H1 (cell line): ENCODE data around the gene DIPK1C. TPM values are rescaled to one million over a fixed set of nuclear protein-coding genes. Genes with fewer than 3 reads are reported as not detected.

Experiments used
- CTCF ChIA-PET: fragments of 300-600 bp; sonication (Branson Sonifier 250); formaldehyde crosslinking; loops from one replicate; lab custom pipeline; 2021; ENCODE audit not compliant: partially characterized antibody; lab: Charles Lee
- POLR2A ChIA-PET: fragments of 300-600 bp; sonication (Branson Sonifier 250); formaldehyde crosslinking; loops from one replicate; lab custom pipeline; 2021; ENCODE audit warnings: inconsistent platforms; ENCODE audit not compliant: partially characterized antibody; lab: Charles Lee
- DNase-seq, 2 experiments: peaks; one replicate each; pipeline versions ENCODE4 v3.0.0 to v3.0.0-alpha.2; 2010 to 2022; ENCODE audit warnings: low spot score in 2 of 2, low read depth in 1 of 2, mixed read lengths in 1 of 2
- FAIRE-seq: peaks from 2 replicates; lab custom pipeline; 2011; peaks lifted over from hg19 to GRCh38; lab: Jason Lieb, UNC
- H2AFZ ChIP-seq: 2 replicates; pipeline ENCODE4 v1.8.1; 2012; ENCODE audit warnings: low read length, inconsistent platforms
- H2AK5ac ChIP-seq: 2 replicates; pipeline ENCODE4 v1.6.1; 2013; ENCODE audit warnings: low read depth, low read length
- H2BK120ac ChIP-seq: replicated peaks from 2 replicates; pipeline ENCODE3; 2013; ENCODE audit warnings: low read depth, low read length, inconsistent platforms
- H2BK12ac ChIP-seq: 2 replicates; pipeline ENCODE4 v1.6.1; 2013; ENCODE audit warnings: low read depth, low read length
- H2BK15ac ChIP-seq: 2 replicates; pipeline ENCODE4 v1.6.1; 2013; ENCODE audit warnings: low read length
- H2BK20ac ChIP-seq: 2 replicates; pipeline ENCODE4 v1.6.1; 2013; ENCODE audit warnings: low read length
- H2BK5ac ChIP-seq: 2 replicates; pipeline ENCODE4 v1.6.1; 2013; ENCODE audit warnings: low read depth, low read length
- H3K14ac ChIP-seq: 2 replicates; pipeline ENCODE4 v1.6.1; 2013; ENCODE audit warnings: inconsistent platforms; ENCODE audit not compliant: insufficient read length
- H3K18ac ChIP-seq: 2 replicates; pipeline ENCODE4 v1.6.1; 2013; ENCODE audit warnings: low read length; ENCODE audit errors: extremely low read depth
- H3K23ac ChIP-seq: 2 replicates; pipeline ENCODE4 v1.6.1; 2013; ENCODE audit warnings: inconsistent platforms; ENCODE audit not compliant: insufficient read length
- H3K23me2 ChIP-seq: 2 replicates; pipeline ENCODE4 v1.6.1; 2013; ENCODE audit warnings: low read depth, low read length
- H3K27ac ChIP-seq: 2 replicates; pipeline ENCODE4 v1.6.1; 2011; ENCODE audit warnings: low read depth, low read length, inconsistent platforms
- H3K27me3 ChIP-seq, 4 experiments: replicated peaks in 1 of 4; 1 replicate in 1 of 4; 2 replicates in 3 of 4; pipeline versions ENCODE4 v1.6.1 to v1.8.1; 2011 to 2013; ENCODE audit warnings: low read length in 3 of 4, mild to moderate bottlenecking in 3 of 4, inconsistent platforms in 2 of 4, mixed read lengths in 2 of 4, moderate library complexity in 1 of 4; ENCODE audit not compliant: control insufficient read depth in 3 of 4, insufficient read depth in 3 of 4; ENCODE audit errors: extremely low read depth in 1 of 4
- H3K36me3 ChIP-seq, 4 experiments: 2 replicates each; pipeline versions ENCODE4 v1.6.1 to v1.8.1; 2011 to 2013; ENCODE audit warnings: mild to moderate bottlenecking in 4 of 4, low read length in 3 of 4, moderate library complexity in 2 of 4, control low read depth in 1 of 4, inconsistent platforms in 1 of 4; ENCODE audit not compliant: insufficient read depth in 4 of 4, control insufficient read depth in 2 of 4
- H3K4ac ChIP-seq: replicated peaks from 2 replicates; pipeline ENCODE3; 2013; ENCODE audit warnings: low read length, low read depth, mixed read lengths, inconsistent platforms; ENCODE audit not compliant: insufficient read length
- H3K4me1 ChIP-seq, 4 experiments: replicated peaks in 1 of 4; 1 replicate in 1 of 4; 2 replicates in 3 of 4; pipeline versions ENCODE4 v1.6.1 to v1.8.1; 2011 to 2013; ENCODE audit warnings: low read length in 3 of 4, inconsistent platforms in 2 of 4, mixed read lengths in 1 of 4; ENCODE audit not compliant: insufficient read depth in 4 of 4, control insufficient read depth in 3 of 4
- H3K4me2 ChIP-seq, 2 experiments: 2 replicates each; pipeline versions ENCODE4 v1.6.1 to v1.8.1; 2011 to 2013; ENCODE audit warnings: low read depth in 2 of 2, low read length in 2 of 2, control low read depth in 1 of 2, inconsistent platforms in 1 of 2, mild to moderate bottlenecking in 1 of 2; ENCODE audit not compliant: insufficient read depth in 1 of 2
- H3K4me3 ChIP-seq, 4 experiments: fragments of 200-600, 300-600 bp in 1 of 4; sonication (generic), shearing (Covaris generic), sonication (Bioruptor Twin) in 1 of 4; 2 replicates each; pipeline versions ENCODE4 v1.5.1 to v1.8.1; 2011 to 2016; ENCODE audit warnings: low read length in 4 of 4, low read depth in 3 of 4, control low read depth in 2 of 4, inconsistent platforms in 2 of 4, mild to moderate bottlenecking in 2 of 4, mixed read lengths in 1 of 4, moderate library complexity in 1 of 4; ENCODE audit not compliant: insufficient read depth in 2 of 4; ENCODE audit errors: extremely low read depth in 1 of 4
- H3K56ac ChIP-seq: replicated peaks from 2 replicates; pipeline ENCODE3; 2013; ENCODE audit warnings: low read depth, mild to moderate bottlenecking, mixed read lengths, low read length, inconsistent platforms; ENCODE audit not compliant: insufficient read length
- H3K79me1 ChIP-seq: 2 replicates; pipeline ENCODE4 v1.6.1; 2013; ENCODE audit warnings: low read depth, low read length, control low read depth
- H3K79me2 ChIP-seq, 2 experiments: 2 replicates each; pipeline versions ENCODE4 v1.6.1 to v1.8.1; 2012 to 2013; ENCODE audit warnings: low read length in 2 of 2, mild to moderate bottlenecking in 2 of 2, inconsistent platforms in 1 of 2; ENCODE audit not compliant: insufficient read depth in 2 of 2, control insufficient read depth in 1 of 2
- H3K9ac ChIP-seq, 4 experiments: replicated peaks in 1 of 4; 1 replicate in 1 of 4; 2 replicates in 3 of 4; pipeline versions ENCODE4 v1.6.1 to v1.8.1; 2011 to 2013; ENCODE audit warnings: low read depth in 3 of 4, low read length in 3 of 4, control low read depth in 2 of 4, mild to moderate bottlenecking in 2 of 4, moderate library complexity in 2 of 4, inconsistent platforms in 1 of 4; ENCODE audit errors: extremely low read depth in 1 of 4
- H3K9me3 ChIP-seq, 2 experiments: 2 replicates each; pipeline versions ENCODE4 v1.6.1 to v1.8.1; 2012 to 2013; ENCODE audit warnings: mild to moderate bottlenecking in 2 of 2, moderate library complexity in 2 of 2, control low read depth in 1 of 2, inconsistent platforms in 1 of 2, low read depth in 1 of 2, low read length in 1 of 2, mixed read lengths in 1 of 2; ENCODE audit not compliant: insufficient read depth in 2 of 2
- H4K20me1 ChIP-seq, 2 experiments: replicated peaks in 1 of 2; 2 replicates each; pipeline versions ENCODE3 to v1.8.1; 2011 to 2013; ENCODE audit warnings: inconsistent platforms in 2 of 2, low read length in 2 of 2, mild to moderate bottlenecking in 1 of 2; ENCODE audit not compliant: insufficient read depth in 2 of 2, control insufficient read depth in 1 of 2
- H4K5ac ChIP-seq: 2 replicates; pipeline ENCODE4 v1.6.1; 2013; ENCODE audit warnings: low read length, low read depth, mixed read lengths, inconsistent platforms; ENCODE audit not compliant: insufficient read length
- H4K8ac ChIP-seq: 2 replicates; pipeline ENCODE4 v1.8.0; 2013; ENCODE audit warnings: mild to moderate bottlenecking, moderate library complexity, low read length, inconsistent platforms; ENCODE audit not compliant: insufficient read depth; ENCODE audit errors: extremely low read depth
- H4K91ac ChIP-seq: replicated peaks from 2 replicates; pipeline ENCODE3; 2013; ENCODE audit warnings: low read length, mixed read lengths, inconsistent platforms; ENCODE audit not compliant: insufficient read length
- BCL11A ChIP-seq, 2 experiments: IDR thresholded peaks; one replicate each; pipeline ENCODE4 v1.6.1; 2011; ENCODE audit warnings: low read depth in 2 of 2, low read length in 2 of 2, mild to moderate bottlenecking in 2 of 2
- CEBPB ChIP-seq: IDR thresholded peaks from 2 replicates; pipeline ENCODE4 v1.6.1; 2012; ENCODE audit warnings: low read depth, low read length
- CTCF ChIP-seq, 3 experiments: IDR thresholded peaks; 1 replicate in 2 of 3; 2 replicates in 1 of 3; pipeline versions ENCODE4 v1.5.1 to v1.6.1; 2011; ENCODE audit warnings: low read length in 3 of 3, mild to moderate bottlenecking in 3 of 3, inconsistent platforms in 2 of 3, low read depth in 1 of 3, moderate library complexity in 1 of 3; ENCODE audit not compliant: insufficient read depth in 1 of 3; ENCODE audit errors: control extremely low read depth in 1 of 3
- FOSL1 ChIP-seq: IDR thresholded peaks from 2 replicates; pipeline ENCODE4 v1.6.1; 2011; ENCODE audit warnings: mild to moderate bottlenecking, low read depth, low read length, moderate library complexity; ENCODE audit not compliant: insufficient read depth
- HDAC6 ChIP-seq: IDR thresholded peaks from one replicate; pipeline ENCODE4 v1.7.1; 2012; ENCODE audit warnings: low read depth, mild to moderate bottlenecking, inconsistent platforms, low read length, moderate library complexity
- KDM1A ChIP-seq: fragments of 200-600, 300-600 bp; sonication (generic); IDR thresholded peaks from 2 replicates; pipeline ENCODE4 v1.7.1; 2016; ENCODE audit warnings: mild to moderate bottlenecking, low read length, borderline replicate concordance
- MAFK ChIP-seq: IDR thresholded peaks from 2 replicates; pipeline ENCODE4 v1.6.1; 2012; ENCODE audit warnings: low read depth, mild to moderate bottlenecking, improper control_type of control experiment, low read length
- POLR2A ChIP-seq, 2 experiments: IDR thresholded peaks; 1 replicate in 1 of 2; 2 replicates in 1 of 2; pipeline ENCODE4 v1.6.1; 2011; ENCODE audit warnings: low read depth in 2 of 2, low read length in 2 of 2, mild to moderate bottlenecking in 2 of 2; ENCODE audit errors: control extremely low read depth in 1 of 2
- RFX5 ChIP-seq: IDR thresholded peaks from 2 replicates; pipeline ENCODE4 v1.6.1; 2011; ENCODE audit warnings: low read depth, low read length, improper control_type of control experiment, borderline replicate concordance
- RNF2 ChIP-seq: fragments of 200-900, 300-1000 bp; sonication (generic); IDR thresholded peaks from 2 replicates; pipeline ENCODE4 v1.7.1; 2016; ENCODE audit warnings: borderline replicate concordance, low read depth, mild to moderate bottlenecking, antibody characterized with exemption, low read length; ENCODE audit not compliant: poor library complexity, severe bottlenecking; ENCODE audit errors: missing control alignments
- SAP30 ChIP-seq: fragments of 300-600 bp; sonication (generic); IDR thresholded peaks from 2 replicates; pipeline ENCODE4 v1.7.1; 2012; ENCODE audit warnings: low read length, moderate library complexity, mild to moderate bottlenecking, inconsistent platforms; ENCODE audit not compliant: insufficient read depth, insufficient replicate concordance
- TCF12 ChIP-seq: IDR thresholded peaks from 2 replicates; pipeline ENCODE4 v1.6.1; 2011; ENCODE audit warnings: low read depth, mild to moderate bottlenecking, low read length
- WGBS, 2 experiments: shearing (Covaris generic) in 1 of 2; methylation state at CpG; one replicate each; pipeline versions ENCODE4 v1.1.6 to v1.1.7; 2013 to 2015; ENCODE audit warnings: low lambda C conversion rate in 2 of 2, mixed read lengths in 2 of 2, inconsistent platforms in 1 of 2, low coverage in 1 of 2, missing lambda C conversion rate in 1 of 2; ENCODE audit not compliant: insufficient replicate concordance in 2 of 2, insufficient coverage in 1 of 2, insufficient read length in 1 of 2; ENCODE audit errors: extremely low coverage in 1 of 2, missing lambda C conversion rate in 1 of 2; 5-methylcytosine and 5-hydroxymethylcytosine counted together
- polyA plus RNA-seq, 7 experiments: library from polyadenylated mRNA; depleted of rRNA in 3 of 7; stranded (reverse) in 5 of 7; unstranded in 2 of 7; fragments of >200 nt in 5 of 7; fragments of 200-250 nt in 2 of 7; gene quantifications; 1 replicate in 5 of 7; 2 replicates in 1 of 7; 4 replicates in 1 of 7; pipeline versions ENCODE4 v1.2.1 to v1.2.3, GENCODE V29; 2011 to 2013; ENCODE audit warnings: missing spikeins in 2 of 7, mixed read lengths in 2 of 7
- total RNA-seq: library from RNA; stranded (reverse); fragmentation: NEBNext Ultra II Directional; extraction: Animal tissue kit (Norgen Biotek cat#: 25700); gene quantifications from 2 replicates; pipeline ENCODE4 v1.2.1, GENCODE V29; 2021

Gene DIPK1C
- total and polyA plus RNA-seq, 2 of the 8 experiments (the other 6 are each of a cell fraction or from before 2014, with no cell fraction given), result 0.08 TPM; not detected in 1

DNA sequence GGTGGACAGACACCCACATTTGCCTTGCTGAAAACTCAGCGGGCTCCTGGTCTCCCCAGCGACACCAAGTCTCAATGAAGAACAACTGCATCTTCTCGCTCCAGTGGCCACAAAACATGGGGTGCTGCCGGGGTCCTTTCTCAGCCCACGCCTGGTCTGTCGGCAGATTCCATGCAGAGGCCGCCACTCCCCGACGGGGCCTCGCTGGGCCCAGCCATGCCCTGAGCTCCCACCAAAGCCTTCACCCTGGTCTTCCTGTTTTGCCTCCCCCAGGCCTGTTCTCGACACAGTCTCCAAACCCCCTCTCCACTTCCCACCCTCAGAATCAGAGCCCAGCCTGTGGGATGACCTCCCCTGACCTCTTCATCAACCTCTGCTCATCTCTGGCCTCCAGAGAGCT, 31.2 kb downstream of the DIPK1C start:
- no peaks in the 10 kb centered on the region for H3K23me2 ChIP-seq
- peaks cover 0 to 3% of the 10 kb centered on the region in 2 experiments for H4K20me1 ChIP-seq
- H2BK5ac ChIP-seq, result no peak overlapping the region
- peaks cover 0 to 3% of the 10 kb centered on the region in 2 experiments; a peak in 1 of 4 replicates for H3K9me3 ChIP-seq
- no peaks in the 10 kb centered on the region; a peak in 1 of 7 replicates for H3K4me1 ChIP-seq
- no peak overlapping the region for H3K4me3 ChIP-seq
- WGBS, 2 experiments, result 93% methylated on average over 11 of the region's 11 CpGs; no CpG with 5 or more reads in 1 of the 2 experiments
- ChIA-PET POLR2A (no interaction called here), CTCF (interaction anchor here (1.1 kb wide), 1 partner anchor 25 kb away, joined by 3 read pairs; no protein-coding TSS in a partner anchor)
- no peaks in the 10 kb centered on the region for H3K79me2 ChIP-seq
- H3K56ac ChIP-seq, result no peak overlapping the region
- no peak overlapping the region for H3K4ac ChIP-seq
- no peak overlapping the region for H2BK15ac ChIP-seq
- no peak for FAIRE-seq
- H2AK5ac ChIP-seq, result no peak overlapping the region
- H4K91ac ChIP-seq, result no peak overlapping the region
- H4K5ac ChIP-seq, result no peak overlapping the region
- H4K8ac ChIP-seq, result no peak overlapping the region
- H3K36me3 ChIP-seq, result no peaks in the 10 kb centered on the region
- peaks cover 2% of the 10 kb centered on the region; the same call in 1 of the 2 replicates for H3K79me1 ChIP-seq
- H2BK20ac ChIP-seq, result no peak overlapping the region
- H3K9ac ChIP-seq, result no peak overlapping the region
- no peak for DNase-seq
- no peak overlapping the region for H3K18ac ChIP-seq
- no peak overlapping the region for H3K23ac ChIP-seq
- H3K27me3 ChIP-seq, result no peaks in the 10 kb centered on the region
- H2BK120ac ChIP-seq, result no peak overlapping the region
- no peak overlapping the region for H2AFZ ChIP-seq
- H2BK12ac ChIP-seq, result no peak overlapping the region
- H3K14ac ChIP-seq, result no peak overlapping the region
- no peak overlapping the region for H3K27ac ChIP-seq
- no peak overlapping the region for H3K4me2 ChIP-seq
- no peak for TF ChIP-seq RFX5
- TF ChIP-seq KDM1A, result no peak
- TF ChIP-seq RNF2, result no peak
- TF ChIP-seq MAFK, result no peak
- no peak for TF ChIP-seq CTCF (IDR thresholded peaks at IDR 0.05; ENCODE audit: control extremely low read depth in 1 of 3, insufficient read depth in 1 of 3, low read depth in 1 of 3, low read length in 3 of 3)
- no peak for TF ChIP-seq POLR2A (IDR thresholded peaks at IDR 0.05; ENCODE audit: control extremely low read depth in 1 of 2, low read depth in 2 of 2, low read length in 2 of 2)
- TF ChIP-seq CEBPB, result no peak
- TF ChIP-seq SAP30, result no peak
- TF ChIP-seq BCL11A (IDR thresholded peaks at IDR 0.05; ENCODE audit: low read depth in 2 of 2, low read length in 2 of 2), result no peak
- TF ChIP-seq TCF12, result no peak
- no peak for TF ChIP-seq FOSL1
- TF ChIP-seq HDAC6, result no peak
